SU-DHL-6 (cell line): ENCODE results near the gene PLD1.

Source experiments
- H2AFZ ChIP-seq: fragments of 200-600 bp; sonication (generic); 2 replicates; pipeline ENCODE4 v1.6.1; 2014; ENCODE audit warnings: low read depth, mild to moderate bottlenecking, moderate library complexity, mixed read lengths, antibody characterized with exemption, low read length; ENCODE audit not compliant: severe bottlenecking
- H3F3A ChIP-seq: fragments of 200-600 bp; shearing (Covaris generic); 2 replicates; pipeline ENCODE4 v1.6.0; 2016; ENCODE audit warnings: antibody characterized with exemption, mild to moderate bottlenecking; ENCODE audit not compliant: insufficient read depth
- H3K27ac ChIP-seq: fragments of 200-600 bp; sonication (generic); 2 replicates; pipeline ENCODE4 v1.5.1; 2016; ENCODE audit warnings: low read depth, mild to moderate bottlenecking, low read length, moderate library complexity, mixed read lengths
- H3K27me3 ChIP-seq: fragments of 200-600 bp; sonication (generic), shearing (Covaris generic); 2 replicates; pipeline ENCODE4 v1.6.0; 2014; ENCODE audit warnings: mild to moderate bottlenecking, low read length
- H3K36me3 ChIP-seq: fragments of 200-600 bp; sonication (generic); 2 replicates; pipeline ENCODE4 v1.6.1; 2014; ENCODE audit warnings: mild to moderate bottlenecking, low read length, mixed read lengths
- H3K4me2 ChIP-seq: fragments of 300-600, 200-600 bp; shearing (Covaris generic), sonication (generic); 2 replicates; pipeline ENCODE4 v1.6.0; 2014; ENCODE audit warnings: low read length, low read depth, mild to moderate bottlenecking; ENCODE audit not compliant: poor library complexity, severe bottlenecking
- H3K4me3 ChIP-seq: fragments of 200-600 bp; sonication (generic); 2 replicates; pipeline ENCODE4 v1.5.1; 2014; ENCODE audit warnings: antibody characterized with exemption, low read length, mild to moderate bottlenecking, mixed read lengths; ENCODE audit not compliant: insufficient read depth, poor library complexity, severe bottlenecking
- H3K79me2 ChIP-seq: fragments of 200-600 bp; sonication (generic); 2 replicates; pipeline ENCODE4 v1.6.1; 2014; ENCODE audit warnings: mild to moderate bottlenecking, low read length, moderate library complexity; ENCODE audit not compliant: insufficient read depth
- H3K9ac ChIP-seq: fragments of 200-600 bp; sonication (generic); 2 replicates; pipeline ENCODE4 v1.7.0; 2014; ENCODE audit warnings: mild to moderate bottlenecking, low read length
- H3K9me2 ChIP-seq: fragments of 200-600 bp; sonication (generic); replicated peaks from 2 replicates; pipeline ENCODE4 v1.6.1; 2014; ENCODE audit warnings: low read length; ENCODE audit not compliant: insufficient read depth
- H3K9me3 ChIP-seq: fragments of 200-600 bp; sonication (generic); 2 replicates; pipeline ENCODE4 v1.6.1; 2014; ENCODE audit warnings: low read length, mixed read lengths; ENCODE audit not compliant: insufficient read depth
- H4K20me1 ChIP-seq: fragments of 200-600 bp; sonication (generic); 2 replicates; pipeline ENCODE4 v1.6.1; 2014; ENCODE audit warnings: low read depth, mild to moderate bottlenecking, antibody characterized with exemption, low read length, moderate library complexity, mixed read lengths
- CTCF ChIP-seq: fragments of 200-600 bp; sonication (generic); IDR thresholded peaks from one replicate; pipeline ENCODE4 v1.5.1; 2017; ENCODE audit warnings: antibody characterized with exemption, mild to moderate bottlenecking, low read length, moderate library complexity; ENCODE audit not compliant: insufficient read depth, poor library complexity, severe bottlenecking
- EZH2phosphoT487 ChIP-seq: fragments of 200-600 bp; sonication (generic), shearing (Covaris generic); conservative IDR thresholded peaks from 2 replicates; pipeline ENCODE4 v1.6.1; 2018; ENCODE audit warnings: mild to moderate bottlenecking, antibody characterized with exemption, low read length, moderate library complexity, mixed read lengths

PLD1 gene

GRCh38 chr3:171574556-171575240 lies 235.6 kb downstream of the PLD1 start:
- no peaks in the 10 kb centered on the region for H4K20me1 ChIP-seq
- H3K4me3 ChIP-seq = no peak overlapping the region
- no peaks in the 10 kb centered on the region for H3K9me3 ChIP-seq
- no peaks in the 10 kb centered on the region for H3K9me2 ChIP-seq
- no peaks in the 10 kb centered on the region for H3K36me3 ChIP-seq
- H3K79me2 ChIP-seq = no peaks in the 10 kb centered on the region
- no peak overlapping the region for H3K4me2 ChIP-seq
- H2AFZ ChIP-seq = no peak overlapping the region
- no peak overlapping the region for H3K27ac ChIP-seq
- TF ChIP-seq CTCF (no peak), EZH2phosphoT487 (no peak)
- H3K27me3 ChIP-seq = no peaks in the 10 kb centered on the region
- no peaks in the 10 kb centered on the region for H3F3A ChIP-seq
- no peak overlapping the region for H3K9ac ChIP-seq

- Histone ChIP-seq H3K9me2 (no peaks in the 10 kb centered on the region), H3K27me3 (no peaks in the 10 kb centered on the region), H3K4me2 (no peak overlapping the region), H4K20me1 (no peaks in the 10 kb centered on the region), H3K36me3 (no peaks in the 10 kb centered on the region), H2AFZ (no peak overlapping the region), H3K27ac (no peak overlapping the region), H3K9ac (no peak overlapping the region), H3F3A (no peaks in the 10 kb centered on the region), H3K4me3 (no peak overlapping the region), H3K79me2 (no peaks in the 10 kb centered on the region), H3K9me3 (no peaks in the 10 kb centered on the region)
- TF ChIP-seq EZH2phosphoT487 (no peak), CTCF (no peak)
Measured at GRCh38 chr3:171569571-171570132, 240.6 kb downstream of the PLD1 start.

- TF ChIP-seq CTCF (no peak), EZH2phosphoT487 (no peak)
- Histone ChIP-seq H3K27me3 (no peaks in the 10 kb centered on the region), H3K4me3 (no peak overlapping the region)
Measured at GRCh38 chr3:171568766-171569165, 241.5 kb downstream of the PLD1 start.

More at GRCh38 chr3:171568766-171569165, 241.5 kb downstream of the PLD1 start:
- no peaks in the 10 kb centered on the region for H3K9me3 ChIP-seq
- H3K9ac ChIP-seq = no peak overlapping the region
- H3K79me2 ChIP-seq = no peaks in the 10 kb centered on the region
- no peak overlapping the region for H3K4me2 ChIP-seq
- H3F3A ChIP-seq = no peaks in the 10 kb centered on the region
- H3K9me2 ChIP-seq = no peaks in the 10 kb centered on the region
- no peaks in the 10 kb centered on the region for H4K20me1 ChIP-seq
- H2AFZ ChIP-seq = no peak overlapping the region
- no peaks in the 10 kb centered on the region for H3K36me3 ChIP-seq
- H3K27ac ChIP-seq = no peak overlapping the region
